Brain microvascular endothelial cell (primary cell): ENCODE measurements around the gene APLN.

Experiments
- DNase-seq: peaks from one replicate; pipeline ENCODE4 v3.0.0-alpha.2; 2020
- H3K27ac ChIP-seq: fragments of 250-450 bp; sonication (Bioruptor Pico); 2 replicates; pipeline ENCODE4 v1.5.1; 2020; ENCODE audit warnings: mild to moderate bottlenecking, moderate library complexity
- H3K27me3 ChIP-seq: fragments of 250-450 bp; sonication (Bioruptor Pico); replicated peaks from 2 replicates; pipeline ENCODE4 v1.5.1; 2020; ENCODE audit warnings: mild to moderate bottlenecking
- H3K36me3 ChIP-seq: fragments of 250-450 bp; sonication (Bioruptor Pico); replicated peaks from 2 replicates; pipeline ENCODE4 v1.5.1; 2020; ENCODE audit warnings: mild to moderate bottlenecking
- H3K4me3 ChIP-seq: 2 replicates; pipeline ENCODE4 v1.5.1; 2011; ENCODE audit warnings: low read depth, mild to moderate bottlenecking, control low read depth, low read length, moderate library complexity
- in situ Hi-C: cut with HindIII; loops from 2 replicates; pipeline ENCODE4 v1.10.0; 2017; ENCODE audit warnings: low sequenced_read_pairs, low pct_ligation_motif_present
- TF ChIP-seq, protein P1 (sequence below): IDR thresholded peaks from 2 replicates; pipeline ENCODE4 v1.5.1; 2011; ENCODE audit warnings: low read depth, mild to moderate bottlenecking, moderate library complexity, low read length, control low read depth, inconsistent platforms; ENCODE audit errors: missing control alignments

Gene APLN

DNA sequence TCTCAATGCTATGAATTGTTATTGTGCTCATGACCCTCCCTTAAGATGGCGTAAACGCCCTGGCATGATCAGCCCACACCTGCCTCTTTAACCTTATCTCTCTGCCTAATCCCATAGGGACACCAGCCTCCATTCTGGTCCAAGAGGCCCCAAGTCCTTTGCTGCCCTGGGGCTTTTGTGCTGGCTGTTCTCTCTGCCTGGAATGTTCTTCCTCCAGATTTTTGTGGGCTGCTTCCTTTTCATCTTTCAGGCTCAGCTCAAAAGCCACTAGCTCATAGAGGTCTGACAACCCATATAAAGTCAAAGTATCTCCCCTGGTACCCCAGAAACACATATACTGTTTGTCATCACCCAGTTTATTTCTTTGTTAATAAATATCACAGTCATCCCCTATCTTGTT, 42.4 kb downstream of the APLN start:
- in situ Hi-C loops, result no loop called here
- Histone ChIP-seq H3K27ac (no peak overlapping the region), H3K36me3 (no peaks in the 10 kb centered on the region), H3K4me3 (no peak overlapping the region), H3K27me3 (no peaks in the 10 kb centered on the region)
- no peak for DNase-seq
- TF ChIP-seq, protein P1, sequence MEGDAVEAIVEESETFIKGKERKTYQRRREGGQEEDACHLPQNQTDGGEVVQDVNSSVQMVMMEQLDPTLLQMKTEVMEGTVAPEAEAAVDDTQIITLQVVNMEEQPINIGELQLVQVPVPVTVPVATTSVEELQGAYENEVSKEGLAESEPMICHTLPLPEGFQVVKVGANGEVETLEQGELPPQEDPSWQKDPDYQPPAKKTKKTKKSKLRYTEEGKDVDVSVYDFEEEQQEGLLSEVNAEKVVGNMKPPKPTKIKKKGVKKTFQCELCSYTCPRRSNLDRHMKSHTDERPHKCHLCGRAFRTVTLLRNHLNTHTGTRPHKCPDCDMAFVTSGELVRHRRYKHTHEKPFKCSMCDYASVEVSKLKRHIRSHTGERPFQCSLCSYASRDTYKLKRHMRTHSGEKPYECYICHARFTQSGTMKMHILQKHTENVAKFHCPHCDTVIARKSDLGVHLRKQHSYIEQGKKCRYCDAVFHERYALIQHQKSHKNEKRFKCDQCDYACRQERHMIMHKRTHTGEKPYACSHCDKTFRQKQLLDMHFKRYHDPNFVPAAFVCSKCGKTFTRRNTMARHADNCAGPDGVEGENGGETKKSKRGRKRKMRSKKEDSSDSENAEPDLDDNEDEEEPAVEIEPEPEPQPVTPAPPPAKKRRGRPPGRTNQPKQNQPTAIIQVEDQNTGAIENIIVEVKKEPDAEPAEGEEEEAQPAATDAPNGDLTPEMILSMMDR, result no peak

DNA sequence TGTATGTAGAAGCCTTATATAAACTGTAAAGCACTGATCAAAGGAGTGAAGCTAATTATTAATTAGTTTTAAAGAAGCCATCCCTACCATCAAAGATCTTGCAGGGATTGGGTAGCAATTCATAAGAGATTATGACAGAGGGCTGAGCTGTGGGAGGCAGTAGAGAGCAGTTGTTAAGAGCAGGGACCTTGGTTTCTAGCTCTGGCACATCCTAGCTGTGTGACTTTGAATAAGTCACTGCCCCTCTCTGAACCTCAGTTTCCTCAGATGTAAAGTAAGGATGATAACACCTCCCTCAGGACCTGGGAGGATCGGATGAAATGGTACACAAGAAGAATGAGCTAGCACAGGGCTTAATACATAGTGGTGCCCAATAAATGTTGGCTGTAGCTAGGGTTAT, 45.4 kb downstream of the APLN start:
- H3K27ac ChIP-seq, result no peak overlapping the region
- H3K4me3 ChIP-seq, result no peak overlapping the region
- TF ChIP-seq, protein P1, result peak; percentile 30
- in situ Hi-C loops, result no loop called here
- no peaks in the 10 kb centered on the region for H3K27me3 ChIP-seq
- H3K36me3 ChIP-seq, result no peaks in the 10 kb centered on the region
- DNase-seq, result no peak

DNA sequence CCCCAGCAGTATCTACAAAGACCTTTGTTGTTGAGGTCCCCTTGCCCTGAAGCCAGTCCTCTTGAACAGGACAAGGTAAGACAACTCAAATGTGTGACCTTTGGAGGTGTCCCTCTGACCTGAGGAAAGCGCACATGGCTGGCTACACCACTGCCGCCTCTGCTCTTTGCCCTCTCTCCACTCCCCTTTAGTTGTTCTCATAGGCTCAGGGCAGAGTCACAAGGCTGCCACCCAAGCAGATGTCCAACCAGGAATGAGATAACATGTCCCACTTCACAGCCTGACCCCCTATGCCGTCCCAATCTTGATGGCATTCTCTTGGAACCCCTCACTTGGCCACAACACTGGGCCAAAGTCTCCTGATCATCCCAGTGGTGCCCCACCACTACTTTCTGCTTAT, 46.3 kb downstream of the APLN start:
- no peaks in the 10 kb centered on the region for H3K27me3 ChIP-seq
- TF ChIP-seq, protein P1, result no peak
- DNase-seq, result no peak
- H3K36me3 ChIP-seq, result no peaks in the 10 kb centered on the region
- no peak overlapping the region for H3K4me3 ChIP-seq
- no peak overlapping the region for H3K27ac ChIP-seq
- in situ Hi-C loops, result no loop called here

DNA sequence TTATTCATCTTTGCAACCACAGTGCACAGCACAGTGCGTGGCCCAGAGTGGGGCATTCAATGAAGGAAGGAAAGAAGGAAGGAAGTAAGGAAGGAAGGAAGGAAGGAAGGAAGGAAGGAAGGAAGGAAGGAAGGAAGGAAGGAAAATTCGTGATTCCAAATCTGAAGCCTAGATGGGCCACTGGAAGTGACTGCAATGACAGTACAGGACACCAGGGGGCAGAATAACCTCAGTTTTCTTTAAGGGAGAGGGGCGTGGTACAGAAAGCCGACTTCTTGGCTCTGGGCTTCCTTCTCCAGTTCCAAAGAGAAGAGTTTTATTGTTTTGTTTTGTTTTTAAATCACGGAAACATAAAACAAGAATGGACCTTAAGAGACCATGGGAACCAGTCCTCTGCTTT, 47.8 kb downstream of the APLN start:
- H3K27ac ChIP-seq, result no peak overlapping the region
- H3K36me3 ChIP-seq, result no peaks in the 10 kb centered on the region
- no peaks in the 10 kb centered on the region for H3K27me3 ChIP-seq
- in situ Hi-C loops, result no loop called here
- peak; percentile 12 for DNase-seq
- TF ChIP-seq, protein P1, result peak; percentile 76
- no peak overlapping the region for H3K4me3 ChIP-seq

DNA sequence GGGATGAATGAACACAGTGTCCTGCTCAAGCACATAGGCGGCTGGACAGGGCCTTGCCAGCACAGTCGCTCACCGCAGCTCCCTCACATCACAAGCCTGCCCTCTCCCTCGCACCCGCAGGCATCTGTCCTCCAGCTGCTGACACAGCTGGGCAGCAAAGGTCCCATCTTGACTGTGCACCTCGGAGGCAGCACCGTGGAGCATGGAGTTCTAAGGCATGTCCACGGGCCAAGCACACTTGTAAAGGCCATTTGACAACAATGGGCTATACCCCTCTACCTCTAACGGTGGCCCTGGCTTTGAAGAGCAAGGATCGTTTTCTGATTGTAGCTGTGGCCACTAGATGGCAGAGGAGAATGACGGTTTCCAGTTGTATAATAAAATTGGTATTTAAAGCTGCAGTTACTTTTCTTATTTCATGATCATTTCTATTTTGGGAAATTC, 53.8 kb downstream of the APLN start:
- peak; percentile 27 for DNase-seq
- Histone ChIP-seq H3K27ac (no peak overlapping the region), H3K27me3 (no peaks in the 10 kb centered on the region), H3K36me3 (no peaks in the 10 kb centered on the region), H3K4me3 (no peak overlapping the region)
- TF ChIP-seq, protein P1, result peak; percentile 72
- in situ Hi-C loops, result no loop called here

DNA sequence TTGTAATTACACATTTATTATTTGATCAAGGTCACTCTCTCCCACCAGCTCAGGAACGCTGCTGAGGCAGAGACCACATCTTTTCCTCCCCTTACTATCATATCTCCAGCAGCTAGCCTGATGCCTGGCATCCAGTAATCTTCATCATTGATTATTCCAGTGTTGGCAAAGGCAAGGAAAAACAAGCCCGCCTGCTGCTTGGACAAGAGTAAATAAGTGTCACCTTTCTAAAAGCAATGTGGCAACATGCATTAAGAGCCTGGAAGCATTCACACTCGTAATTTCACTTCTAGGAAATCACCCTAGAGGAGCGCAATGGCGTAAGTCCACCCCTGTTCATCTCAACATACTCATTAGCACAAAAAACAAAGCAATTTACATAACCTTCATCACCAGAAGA, 54.8 kb downstream of the APLN start:
- Histone ChIP-seq H3K4me3 (no peak overlapping the region), H3K27me3 (no peaks in the 10 kb centered on the region), H3K27ac (no peak overlapping the region), H3K36me3 (no peaks in the 10 kb centered on the region)
- in situ Hi-C loops, result no loop called here
- TF ChIP-seq, protein P1, result no peak
- DNase-seq, result no peak
